Stomach (tissue), 4 donors: ENCODE results near the gene FMO2.

Experiments
- CTCF ChIP-seq, 7 experiments: fragments of 450-650 bp in 4 of 7; fragments of 200-600 bp in 3 of 7; sonication (generic) in 3 of 7; IDR thresholded peaks; one replicate each; pipeline ENCODE4 v1.5.1; 2016 to 2019; ENCODE audit warnings: antibody characterized with exemption in 7 of 7, control low read depth in 2 of 7, mild to moderate bottlenecking in 1 of 7
- POLR2AphosphoS5 ChIP-seq, 3 donors: sonication (generic); formaldehyde crosslinking; IDR thresholded peaks; one replicate each; pipeline ENCODE4 v1.6.1; 2016; ENCODE audit warnings: antibody characterized with exemption in 3 of 3

GRCh38 chr1:171177261-171177660, 7.8 kb upstream of the FMO2 start:
- TF ChIP-seq POLR2AphosphoS5 (IDR thresholded peaks at IDR 0.05), result no peak
- no peak for TF ChIP-seq CTCF (IDR thresholded peaks at IDR 0.05)
